Measurements from ENCODE around the gene TEX29. TPM values are rescaled to one million over a fixed set of nuclear protein-coding genes. Genes with fewer than 3 reads are reported as not detected.

The TEX29 gene
- total and polyA plus RNA-seq, 2 of the 4 experiments (the other 2 are of a cell fraction), result 0.46 TPM; not detected in 1

DNA sequence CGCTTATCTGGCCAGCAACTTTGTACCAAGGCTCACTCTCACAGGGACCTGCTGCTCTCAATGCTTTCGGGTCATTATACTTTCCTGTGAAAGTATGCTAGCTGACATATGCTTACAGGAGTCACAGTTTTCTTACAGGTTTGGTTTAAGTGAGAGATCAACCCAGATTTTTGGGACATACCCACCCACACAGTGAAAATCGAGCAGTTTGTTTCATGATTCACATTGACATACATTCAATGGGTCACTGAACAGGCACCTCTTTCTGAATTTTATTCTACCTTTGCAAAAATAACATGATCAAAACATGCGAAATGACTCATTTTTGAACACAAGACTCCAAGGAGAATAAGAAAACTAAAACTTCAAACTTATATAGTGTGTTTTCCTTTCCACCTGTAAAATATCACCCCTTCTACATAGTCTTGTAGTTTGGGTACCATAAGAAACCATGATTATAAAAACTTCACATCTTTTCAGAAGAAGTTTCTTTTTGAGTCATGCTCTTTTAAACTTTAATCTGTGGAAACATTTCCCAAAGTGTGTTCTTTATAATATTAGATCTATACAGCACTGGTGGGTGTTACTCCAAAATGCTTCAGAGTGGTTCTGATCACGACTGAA is 44.3 kb upstream of the TEX29 start:
- Histone ChIP-seq H4K5ac (ENCODE audit: low read depth, low read length) (no peak overlapping the region), H3K14ac (replicated peaks; ENCODE audit: low read depth, low read length) (no peak overlapping the region), H2BK120ac (ENCODE audit: low read depth, low read length) (no peak overlapping the region), H2BK5ac (ENCODE audit: low read depth, low read length, poor library complexity, severe bottlenecking) (no peak overlapping the region), H3K56ac (ENCODE audit: extremely low read depth, insufficient read depth, low read length) (no peak overlapping the region), H3K9ac (ENCODE audit: low read depth, low read length) (no peak overlapping the region), H3K4ac (ENCODE audit: low read depth, low read length) (no peak overlapping the region), H2AK9ac (replicated peaks; ENCODE audit: low read depth, low read length, poor library complexity) (no peak overlapping the region), H2BK15ac (ENCODE audit: low read depth, low read length) (no peak overlapping the region), H2AK5ac (ENCODE audit: low read depth, low read length) (no peak overlapping the region), H2BK20ac (ENCODE audit: low read depth, low read length) (0 out of 2 replicates have a peak overlapping the region, but pooled peaks have one; percentile 37), H3K18ac (ENCODE audit: low read depth, low read length) (no peak overlapping the region), H4K8ac (ENCODE audit: low read depth in 2 of 2, low read length in 2 of 2) (no peak overlapping the region), H4K20me1 (ENCODE audit: insufficient read depth, low read length) (no peaks in the 10 kb centered on the region; the same call in 1 of the 2 replicates), H3K23ac (ENCODE audit: low read depth, low read length) (no peak overlapping the region), H3K27me3 (ENCODE audit: control insufficient read depth, insufficient read depth, low read length) (no peaks in the 10 kb centered on the region), H3K4me2 (ENCODE audit: low read depth, low read length) (no peak overlapping the region), H3K36me3 (ENCODE audit: control insufficient read depth, insufficient read depth, low read length) (peaks cover 31% of the 10 kb centered on the region), H3K9me1 (ENCODE audit: insufficient read depth, low read length) (peaks cover 36% of the 10 kb centered on the region), H3K4me1 (ENCODE audit: control insufficient read depth, insufficient read depth, low read length) (peaks cover 14% of the 10 kb centered on the region), H2AFZ (replicated peaks; ENCODE audit: low read length, poor library complexity) (no peak overlapping the region), H3K4me3 (ENCODE audit: insufficient read depth, low read depth, low read length) (no peak overlapping the region), H3K9me3 (ENCODE audit: control insufficient read depth, insufficient read depth, low read length) (no peaks in the 10 kb centered on the region), H4K91ac (ENCODE audit: insufficient read depth, low read depth, low read length) (no peak overlapping the region), H3K27ac (ENCODE audit: insufficient read depth, low read length) (no peak overlapping the region), H3K79me1 (ENCODE audit: low read depth in 1 of 2, low read length in 2 of 2) (peaks cover 25 to 59% of the 10 kb centered on the region in 2 experiments)
- dilution Hi-C loops (cut with HindIII; ENCODE audit: low sequenced_read_pairs, unreplicated experiment), result no loop called here
- DNase-seq (no peak), ATAC-seq (ENCODE audit: low read depth) (no peak)
- intact Hi-C loops (cut with micrococcal nuclease), result no loop called here
- WGBS, 2 experiments (ENCODE audit: extremely low coverage in 2 of 2, insufficient read length in 1 of 2), result 80% methylated on average over 1 of the region's 5 CpGs; no CpG with 5 or more reads in 1 of the 2 experiments
- in situ Hi-C loops (cut with MboI; ENCODE audit: low sequenced_read_pairs), result no loop called here
- no TSS peak for BruUV-seq (replicated peaks)
- ChIA-PET POLR2A (ENCODE audit: unreplicated experiment) (interaction anchor here (1.1 kb wide), 1 partner anchor 11 kb away, joined by 3 read pairs; no protein-coding TSS in a partner anchor), CTCF (no interaction called here)
- TF ChIP-seq RAD21 (IDR thresholded peaks at IDR 0.05; ENCODE audit: low read length) (no peak), FOS (IDR thresholded peaks at IDR 0.05; ENCODE audit: low read depth, low read length) (no peak), MAZ (IDR thresholded peaks at IDR 0.05; ENCODE audit: borderline replicate concordance, low read depth, low read length) (no peak), NFE2L2 (IDR thresholded peaks at IDR 0.05; ENCODE audit: low read depth, low read length) (no peak), CHD1 (IDR thresholded peaks at IDR 0.05; ENCODE audit: low read depth, low read length) (no peak), POLR2A (IDR thresholded peaks at IDR 0.05; ENCODE audit: low read depth, low read length) (no peak), SMC3 (IDR thresholded peaks at IDR 0.05; ENCODE audit: low read depth, low read length) (no peak)
- TF ChIP-seq, protein P1, sequence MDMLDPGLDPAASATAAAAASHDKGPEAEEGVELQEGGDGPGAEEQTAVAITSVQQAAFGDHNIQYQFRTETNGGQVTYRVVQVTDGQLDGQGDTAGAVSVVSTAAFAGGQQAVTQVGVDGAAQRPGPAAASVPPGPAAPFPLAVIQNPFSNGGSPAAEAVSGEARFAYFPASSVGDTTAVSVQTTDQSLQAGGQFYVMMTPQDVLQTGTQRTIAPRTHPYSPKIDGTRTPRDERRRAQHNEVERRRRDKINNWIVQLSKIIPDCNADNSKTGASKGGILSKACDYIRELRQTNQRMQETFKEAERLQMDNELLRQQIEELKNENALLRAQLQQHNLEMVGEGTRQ (IDR thresholded peaks at IDR 0.05; ENCODE audit: low read depth, low read length), result no peak
- TF ChIP-seq, protein P2, sequence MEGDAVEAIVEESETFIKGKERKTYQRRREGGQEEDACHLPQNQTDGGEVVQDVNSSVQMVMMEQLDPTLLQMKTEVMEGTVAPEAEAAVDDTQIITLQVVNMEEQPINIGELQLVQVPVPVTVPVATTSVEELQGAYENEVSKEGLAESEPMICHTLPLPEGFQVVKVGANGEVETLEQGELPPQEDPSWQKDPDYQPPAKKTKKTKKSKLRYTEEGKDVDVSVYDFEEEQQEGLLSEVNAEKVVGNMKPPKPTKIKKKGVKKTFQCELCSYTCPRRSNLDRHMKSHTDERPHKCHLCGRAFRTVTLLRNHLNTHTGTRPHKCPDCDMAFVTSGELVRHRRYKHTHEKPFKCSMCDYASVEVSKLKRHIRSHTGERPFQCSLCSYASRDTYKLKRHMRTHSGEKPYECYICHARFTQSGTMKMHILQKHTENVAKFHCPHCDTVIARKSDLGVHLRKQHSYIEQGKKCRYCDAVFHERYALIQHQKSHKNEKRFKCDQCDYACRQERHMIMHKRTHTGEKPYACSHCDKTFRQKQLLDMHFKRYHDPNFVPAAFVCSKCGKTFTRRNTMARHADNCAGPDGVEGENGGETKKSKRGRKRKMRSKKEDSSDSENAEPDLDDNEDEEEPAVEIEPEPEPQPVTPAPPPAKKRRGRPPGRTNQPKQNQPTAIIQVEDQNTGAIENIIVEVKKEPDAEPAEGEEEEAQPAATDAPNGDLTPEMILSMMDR (conservative IDR thresholded peaks at IDR 0.05; ENCODE audit: low read depth, low read length), result no peak
- TF ChIP-seq, protein P3, sequence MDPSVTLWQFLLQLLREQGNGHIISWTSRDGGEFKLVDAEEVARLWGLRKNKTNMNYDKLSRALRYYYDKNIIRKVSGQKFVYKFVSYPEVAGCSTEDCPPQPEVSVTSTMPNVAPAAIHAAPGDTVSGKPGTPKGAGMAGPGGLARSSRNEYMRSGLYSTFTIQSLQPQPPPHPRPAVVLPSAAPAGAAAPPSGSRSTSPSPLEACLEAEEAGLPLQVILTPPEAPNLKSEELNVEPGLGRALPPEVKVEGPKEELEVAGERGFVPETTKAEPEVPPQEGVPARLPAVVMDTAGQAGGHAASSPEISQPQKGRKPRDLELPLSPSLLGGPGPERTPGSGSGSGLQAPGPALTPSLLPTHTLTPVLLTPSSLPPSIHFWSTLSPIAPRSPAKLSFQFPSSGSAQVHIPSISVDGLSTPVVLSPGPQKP (IDR thresholded peaks at IDR 0.05; ENCODE audit: borderline replicate concordance, low read depth, low read length), result no peak

All from IMR-90 (cell line).